ENCODE measurements around the gene DMRTC1B. TPM values are rescaled to one million over a fixed set of nuclear protein-coding genes. Genes with fewer than 3 reads are reported as not detected.

DMRTC1B gene
- total RNA-seq, 1 experiment from 2014 or later = not detected

Other genes starting within 250 kb of the DMRTC1B start
- gene HDAC8, start 204.0 kb upstream of the DMRTC1B start, total RNA-seq (2014; rRNA removed; shearing (Covaris generic)) = 30.2 and 32.2 TPM in 2 replicates
- 7.5 and 7.9 TPM in 2 replicates for gene PHKA1, start 62.6 kb upstream of the DMRTC1B start, total RNA-seq (2014; rRNA removed; shearing (Covaris generic))
- not detected in 2 replicates for gene FAM236B, start 5.8 kb downstream of the DMRTC1B start, total RNA-seq (2014; rRNA removed; shearing (Covaris generic))
- not detected in 2 replicates for gene FAM236D, start 31.3 kb downstream of the DMRTC1B start, total RNA-seq (2014; rRNA removed; shearing (Covaris generic))
- not detected in 2 replicates for gene FAM236C, start 135.7 kb downstream of the DMRTC1B start, total RNA-seq (2014; rRNA removed; shearing (Covaris generic))
- not detected in 2 replicates for gene FAM236A, start 161.3 kb downstream of the DMRTC1B start, total RNA-seq (2014; rRNA removed; shearing (Covaris generic))
- gene DMRTC1, start 166.9 kb downstream of the DMRTC1B start, total RNA-seq (2014; rRNA removed; shearing (Covaris generic)) = not detected in 2 replicates
- not detected in 2 replicates for gene PABPC1L2B, start 226.0 kb downstream of the DMRTC1B start, total RNA-seq (2014; rRNA removed; shearing (Covaris generic))

Data from A172 (cell line).